Activated CD8-positive, alpha-beta memory T cell treated with anti-CD3 and anti-CD28 coated beads, Interleukin-2, amount 50 U/mL, for 48 hours (primary cell): ENCODE measurements around the gene PLAGL2.
"Not testable (repeated sequence)": the region's sequence is repeated elsewhere in the genome, so short reads cannot be mapped to it uniquely, and the experiment has no call there.

Experiments
- DNase-seq: peaks from one replicate; pipeline ENCODE4 v3.0.0-alpha.2; 2020

The PLAGL2 gene

DNA sequence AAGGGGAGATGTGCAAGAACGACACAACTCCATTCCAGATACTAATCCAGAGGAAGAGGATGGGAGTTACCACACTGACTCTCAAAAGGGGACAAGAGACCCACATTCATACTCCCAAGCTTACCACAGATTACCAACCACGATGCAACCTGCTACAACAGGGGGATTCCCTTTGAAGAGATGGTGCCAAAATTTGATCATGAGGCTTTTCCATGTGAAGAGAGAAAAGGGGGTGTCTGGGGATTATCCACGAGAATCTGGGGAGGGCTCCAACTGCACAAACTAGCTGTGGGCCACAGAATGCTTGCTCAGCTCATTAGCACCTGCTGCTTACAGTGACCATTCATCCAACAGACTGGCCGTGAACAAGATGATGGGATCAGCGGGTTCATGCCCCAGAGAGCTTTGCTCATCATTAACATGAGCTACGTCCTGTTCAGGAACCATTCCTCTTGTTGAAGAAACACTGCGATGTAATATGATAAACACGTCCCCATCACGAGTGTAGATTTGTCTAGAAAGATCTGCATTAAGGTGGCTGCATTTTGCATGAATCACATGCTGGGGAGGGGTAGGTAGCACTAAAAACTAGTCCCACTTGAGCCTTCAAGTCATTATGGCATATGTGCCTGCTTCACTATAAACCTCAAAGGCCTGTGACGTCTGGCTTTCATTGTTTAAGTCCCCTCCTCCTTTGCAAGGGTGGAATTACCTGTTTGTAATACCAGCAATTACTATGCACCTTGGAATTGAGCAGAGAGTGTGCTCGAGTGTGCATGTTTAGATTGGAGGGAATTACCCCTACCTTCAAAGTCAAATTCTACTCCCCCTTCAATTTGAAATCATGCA is 4.0 kb downstream of the PLAGL2 start:
- DNase-seq: no peak

DNA sequence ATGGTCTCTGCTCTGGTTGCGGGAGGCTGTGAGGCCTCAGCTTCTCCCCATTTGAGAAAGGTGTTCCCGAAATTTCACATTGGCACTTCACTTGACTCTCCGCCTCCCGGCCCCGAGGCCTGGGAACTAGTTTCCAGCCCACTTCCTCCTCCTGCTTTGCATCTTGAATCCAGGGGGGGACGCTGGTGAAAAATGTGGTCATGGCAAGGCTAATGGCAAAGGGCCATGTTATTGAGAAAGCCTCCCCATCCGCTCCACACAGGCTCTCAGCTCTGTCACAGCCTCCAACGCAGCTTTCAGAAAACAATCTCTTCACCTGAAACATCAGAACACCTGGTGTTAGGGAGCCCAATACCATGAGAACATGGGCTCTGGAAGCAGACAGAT is 5.6 kb downstream of the PLAGL2 start:
- no peak for DNase-seq

GRCh38 chr20:32201296-32201976 is 6.1 kb downstream of the PLAGL2 start:
- DNase-seq: no peak

- DNase-seq: no peak
These were observed 8.5 kb downstream of the PLAGL2 start for GRCh38 chr20:32199006-32199405.

GRCh38 chr20:32197136-32197535 is 10.4 kb downstream of the PLAGL2 start:
- DNase-seq: not testable (repeated sequence)

- DNase-seq: not testable (repeated sequence)
These were observed 10.9 kb downstream of the PLAGL2 start for GRCh38 chr20:32196613-32197012.

- no peak for DNase-seq
These were observed 12.0 kb downstream of the PLAGL2 start for GRCh38 chr20:32195581-32195980.

- no peak for DNase-seq
These were observed 13.5 kb downstream of the PLAGL2 start for GRCh38 chr20:32193996-32194395.

DNA sequence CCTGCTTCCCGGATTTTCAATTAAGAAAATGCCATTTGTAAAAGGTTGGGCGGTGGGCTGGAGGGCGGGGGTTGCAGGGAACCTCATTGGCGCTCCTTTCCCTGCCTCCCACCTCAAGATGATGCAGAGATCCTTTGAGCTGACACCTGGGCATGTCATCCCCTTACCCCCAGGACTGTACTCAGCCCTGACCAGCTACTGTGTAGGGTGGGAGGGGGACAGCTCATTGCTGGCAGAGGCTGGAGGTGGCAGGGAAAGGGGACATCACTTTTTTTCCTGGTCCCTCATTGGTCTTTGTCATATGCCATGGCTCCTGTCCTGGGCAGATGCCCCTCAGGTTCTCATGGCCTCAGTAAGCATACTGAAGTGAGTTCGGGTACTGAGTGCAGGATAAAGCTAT is 14.2 kb downstream of the PLAGL2 start:
- not testable (repeated sequence) for DNase-seq

- DNase-seq: no peak
These were observed 14.8 kb downstream of the PLAGL2 start for GRCh38 chr20:32192698-32193097.

DNA sequence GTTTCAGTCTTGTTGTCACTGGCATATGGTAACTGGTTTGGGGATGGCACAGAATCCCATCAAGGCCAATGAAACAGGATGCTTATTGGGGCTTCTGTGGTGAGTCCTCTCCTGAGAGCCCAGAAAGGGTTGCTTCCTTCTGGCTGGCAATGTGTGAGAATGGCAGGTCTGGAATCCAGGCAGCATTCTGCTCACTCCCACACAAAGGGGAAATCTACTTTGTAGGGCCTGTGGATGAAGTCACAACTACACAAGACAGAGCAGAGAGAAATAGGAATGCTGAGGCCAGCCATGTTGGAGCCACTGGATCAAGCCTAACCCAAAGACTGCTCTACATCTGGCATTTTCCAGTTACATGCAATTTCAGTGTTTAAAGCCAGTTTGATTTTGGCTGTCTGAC is 15.7 kb downstream of the PLAGL2 start:
- no peak for DNase-seq

DNA sequence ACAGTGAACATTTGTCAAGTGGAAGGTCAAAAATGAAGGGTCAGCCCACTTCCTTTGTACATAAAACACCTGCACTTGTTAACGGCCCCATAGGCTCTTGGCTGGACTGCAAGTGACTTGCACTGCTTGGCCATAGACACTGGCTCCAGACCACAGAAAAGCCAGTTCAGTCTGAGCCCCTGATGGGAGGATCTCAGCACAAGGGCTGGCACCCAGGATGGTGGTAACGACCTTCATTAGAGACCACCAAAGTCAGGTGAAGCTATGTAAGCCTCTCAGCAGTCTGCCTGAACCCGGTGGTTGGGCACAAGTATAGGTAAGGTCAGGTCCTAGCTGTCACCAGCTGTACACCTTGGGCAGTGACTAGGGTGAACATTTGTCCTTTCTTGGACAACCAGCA is 16.1 kb downstream of the PLAGL2 start:
- no peak for DNase-seq

DNA sequence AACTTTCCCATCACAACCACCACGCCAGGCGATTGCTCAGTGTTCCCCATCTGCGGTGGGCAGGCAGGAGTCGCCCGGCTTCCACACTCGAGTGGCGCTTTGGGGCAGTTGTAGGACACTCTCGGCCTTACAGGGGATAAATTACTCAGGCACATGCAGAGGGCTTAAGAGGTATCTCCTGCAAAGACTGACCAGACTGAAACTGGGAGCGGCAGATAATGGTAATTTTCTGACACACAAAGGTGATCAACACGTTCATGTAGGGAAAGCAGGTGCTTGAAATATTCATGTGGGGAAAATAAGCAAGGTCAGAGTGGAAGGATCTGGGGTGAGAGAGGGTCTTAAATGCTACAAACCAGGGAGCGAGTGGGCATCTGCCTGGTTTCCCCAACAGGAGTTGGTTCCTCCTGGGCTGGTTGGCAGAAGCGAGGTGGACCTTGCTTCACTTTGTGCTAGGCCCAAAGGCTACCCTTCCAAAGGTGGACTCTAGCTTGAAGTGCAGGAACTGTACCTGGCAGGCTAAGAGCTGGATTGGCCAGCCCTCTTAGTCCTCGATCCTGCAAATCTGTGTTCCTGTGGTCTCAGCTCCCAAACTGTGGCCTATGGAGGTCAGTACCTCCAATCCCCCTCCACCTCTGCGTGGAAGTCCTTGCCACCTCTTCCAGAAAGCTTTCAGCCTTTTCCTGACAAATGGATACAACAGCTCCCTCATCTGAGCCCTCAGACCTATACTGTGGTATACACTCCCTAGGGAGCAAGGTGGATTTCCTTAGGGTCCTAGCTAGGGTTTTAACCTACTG is 16.7 kb downstream of the PLAGL2 start:
- DNase-seq: no peak

- peak; percentile 80 for DNase-seq
These were observed 17.6 kb downstream of the PLAGL2 start for GRCh38 chr20:32189691-32190615.

DNA sequence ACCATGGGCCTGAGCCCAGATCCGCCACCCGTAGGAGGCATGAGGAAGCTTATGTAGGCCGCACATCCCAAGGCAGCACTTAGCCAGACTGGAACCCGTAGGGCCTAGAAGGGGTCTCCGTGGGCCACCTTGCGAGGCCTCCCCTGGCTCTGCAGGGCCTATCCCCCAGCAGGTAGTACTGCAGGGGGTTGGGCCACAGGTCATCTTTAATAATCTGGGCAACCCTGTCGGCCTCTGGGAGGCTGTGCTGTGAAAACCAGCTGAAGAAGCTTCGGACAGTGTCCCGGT is 18.5 kb downstream of the PLAGL2 start:
- no peak for DNase-seq

- DNase-seq: no peak
These were observed 19.0 kb downstream of the PLAGL2 start for GRCh38 chr20:32188376-32189122.

DNA sequence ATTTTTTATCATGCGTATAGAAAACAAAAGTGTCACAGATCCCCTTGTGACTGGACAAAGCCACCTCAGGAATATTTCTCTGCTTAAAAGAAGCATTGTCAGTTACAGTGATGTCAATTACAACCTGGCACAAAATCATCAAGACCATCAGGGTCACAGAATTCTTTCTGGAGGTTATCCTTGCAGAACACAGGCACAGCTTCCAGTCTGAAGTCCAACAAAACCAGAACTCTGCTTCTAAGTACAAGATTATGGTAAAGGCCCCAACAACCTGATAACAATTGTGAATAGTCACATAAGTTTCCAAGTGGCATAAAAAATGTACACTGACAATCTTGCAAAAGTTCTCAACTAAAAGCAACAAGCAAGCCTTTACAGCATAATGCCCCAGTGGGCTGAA is 21.0 kb downstream of the PLAGL2 start:
- DNase-seq: no peak

DNA sequence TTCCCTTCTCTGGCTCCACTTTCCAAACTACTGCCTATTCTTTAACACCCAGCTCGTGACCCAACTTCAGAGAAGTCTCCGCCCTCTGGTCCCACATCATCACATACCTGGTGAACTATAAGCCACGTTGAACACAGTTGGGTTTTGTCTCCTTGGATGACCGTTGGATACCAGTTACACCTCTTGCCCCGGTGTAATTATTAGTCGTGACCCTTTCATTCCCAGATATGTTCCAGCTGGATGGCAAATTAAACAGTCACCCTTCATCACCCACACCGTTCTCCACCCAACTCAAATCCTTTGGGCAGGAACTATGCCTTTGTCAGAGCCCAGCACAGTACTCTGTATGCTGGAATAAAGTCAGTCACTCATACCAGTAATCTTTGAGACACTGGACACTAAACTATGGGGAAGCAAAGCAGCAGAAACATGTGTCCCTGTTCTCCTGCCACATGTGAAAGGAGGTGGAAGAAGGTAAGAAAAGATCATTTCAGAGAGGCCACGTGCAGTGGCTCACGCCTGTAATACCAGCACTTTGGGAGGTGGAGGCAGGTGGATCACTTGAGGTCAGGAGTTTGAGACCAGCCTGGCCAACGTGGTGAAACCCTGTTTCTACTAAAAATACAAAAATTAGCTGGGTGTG is 22.5 kb downstream of the PLAGL2 start:
- DNase-seq: no peak

DNA sequence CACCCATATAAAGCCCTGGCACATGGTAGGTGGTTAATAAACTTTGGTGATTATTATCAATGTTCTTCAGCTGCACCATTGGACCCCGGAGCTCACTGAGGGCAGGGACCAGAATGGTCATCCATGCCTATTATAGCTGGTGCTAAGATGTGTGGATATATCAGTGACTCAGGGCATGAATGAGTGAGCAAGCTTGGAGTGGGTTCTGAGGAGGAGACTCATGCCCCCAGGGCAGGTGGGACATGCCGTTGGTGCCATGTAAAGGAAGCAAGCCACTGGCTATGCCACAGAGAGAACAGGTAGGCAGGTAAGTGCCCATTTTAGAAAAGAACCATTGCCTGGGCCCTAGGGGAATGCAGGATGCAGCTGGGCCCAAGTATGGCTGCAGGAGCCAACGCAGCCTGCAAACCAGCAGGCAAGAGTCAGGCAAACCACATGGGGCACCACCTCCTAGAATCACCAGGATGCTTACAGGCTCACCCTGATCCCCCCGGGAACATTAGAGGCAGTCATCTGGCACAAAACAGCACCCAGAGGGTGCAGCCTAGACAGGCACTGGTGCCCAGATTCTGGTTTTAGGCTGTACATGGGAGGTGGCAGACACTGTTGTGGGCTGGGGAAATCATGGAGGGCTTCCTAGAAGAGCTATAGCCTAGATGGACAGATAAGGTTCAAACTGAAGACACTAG is 23.5 kb downstream of the PLAGL2 start:
- no peak for DNase-seq

- no peak for DNase-seq
These were observed 25.9 kb downstream of the PLAGL2 start for GRCh38 chr20:32181606-32182005.

DNA sequence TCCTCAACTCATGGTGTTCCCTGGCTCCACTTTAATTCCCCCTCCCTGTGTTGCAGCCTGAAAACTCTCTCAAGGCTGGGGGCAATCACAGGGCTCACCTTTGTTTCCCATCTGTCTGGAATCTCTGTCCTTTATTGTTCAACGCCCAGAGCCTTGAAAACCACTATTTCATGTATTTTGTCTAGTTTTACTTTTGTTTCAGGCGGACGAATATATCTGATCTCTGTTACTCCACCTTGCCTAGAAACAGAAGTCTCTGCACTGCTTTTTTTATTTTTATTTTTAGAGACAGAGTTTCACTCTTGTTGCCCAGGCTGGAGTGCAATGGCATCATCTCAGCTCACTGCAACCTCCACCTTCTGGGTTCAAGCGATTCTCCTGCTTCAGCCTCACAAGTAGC is 27.6 kb downstream of the PLAGL2 start:
- no peak for DNase-seq
